Measurements from ENCODE around the gene TXNDC11. TPM values are rescaled to one million over a fixed set of nuclear protein-coding genes. Genes with fewer than 3 reads are reported as not detected.

The TXNDC11 gene
- total RNA-seq, 1 experiment from 2014 or later = 23.7 TPM

DNA sequence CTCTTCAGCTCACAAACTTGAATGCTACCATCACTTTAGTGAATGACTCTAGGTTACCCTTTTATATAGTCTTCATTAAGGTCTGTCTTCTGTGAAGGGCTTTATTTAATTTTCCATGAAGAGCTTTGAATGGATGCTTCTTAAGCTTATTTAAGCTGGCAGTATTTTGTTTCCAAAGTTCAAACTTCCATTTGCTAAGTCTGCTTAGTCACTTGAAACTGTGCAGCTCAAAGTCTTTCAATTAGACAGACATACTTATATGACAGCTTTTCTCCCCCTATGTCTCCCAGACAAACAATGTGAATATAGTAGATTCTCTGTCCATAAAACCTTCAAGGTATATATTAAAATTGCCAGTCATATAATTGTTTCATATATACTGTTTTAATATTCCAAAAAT lies 23.5 kb downstream of the TXNDC11 start:
- no peak for DNase-seq (ENCODE audit: low spot score)

- DNase-seq (ENCODE audit: low spot score) = no peak
Observed at GRCh38 chr16:11717811-11718210, 24.8 kb downstream of the TXNDC11 start.

DNA sequence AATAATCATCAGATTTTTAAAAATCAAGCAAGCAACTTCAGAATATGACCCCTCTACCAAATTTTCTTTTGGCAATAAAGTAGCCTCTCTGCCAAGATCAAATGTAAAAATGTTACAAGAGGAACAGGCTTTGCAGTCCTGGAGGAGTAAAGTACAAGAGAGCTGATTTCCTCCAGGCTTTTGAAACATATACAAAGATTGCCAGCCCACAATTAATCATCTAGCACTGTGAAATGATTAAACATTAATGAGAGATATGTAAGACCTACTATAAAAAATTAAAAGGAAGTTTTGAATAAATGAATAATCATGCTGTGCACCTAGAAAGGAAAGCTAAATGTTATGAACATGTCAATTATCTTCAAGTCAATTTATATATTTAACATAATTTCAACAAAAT lies 26.3 kb downstream of the TXNDC11 start:
- DNase-seq (ENCODE audit: low spot score) = no peak

DNA sequence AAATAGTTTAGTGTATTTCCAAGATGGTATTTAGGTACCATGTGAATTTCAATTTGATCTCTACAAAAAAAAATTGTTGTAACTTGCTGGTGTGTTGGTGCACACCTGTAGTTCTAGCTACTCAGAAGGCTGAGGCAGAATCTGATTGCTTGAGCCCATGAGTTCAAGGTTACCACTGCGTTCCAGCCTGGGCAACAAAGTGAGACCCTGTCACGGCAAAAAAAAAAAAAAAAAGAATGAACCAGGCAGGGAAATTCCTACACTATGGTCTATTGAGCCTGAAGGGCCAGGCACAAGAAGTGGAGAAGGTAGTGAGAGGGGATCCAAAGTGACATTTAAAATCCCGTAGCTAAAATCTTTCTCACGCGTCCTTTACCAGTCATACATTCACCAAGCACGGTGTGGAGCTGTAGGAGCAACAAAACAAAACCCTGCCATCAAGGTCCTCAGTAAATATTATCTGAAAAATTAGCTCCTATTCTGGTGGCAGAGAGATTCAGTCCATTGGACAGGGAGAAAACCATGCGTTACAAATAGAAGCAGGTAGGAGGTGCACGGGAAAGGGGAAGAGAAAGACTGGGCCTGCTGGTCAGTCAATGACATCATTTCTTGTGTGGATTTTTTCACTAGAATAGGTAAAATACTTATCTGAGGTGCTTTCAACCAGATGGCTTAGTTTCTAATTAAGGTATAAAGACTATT lies 27.3 kb downstream of the TXNDC11 start:
- DNase-seq (ENCODE audit: low spot score) = no peak

DNA sequence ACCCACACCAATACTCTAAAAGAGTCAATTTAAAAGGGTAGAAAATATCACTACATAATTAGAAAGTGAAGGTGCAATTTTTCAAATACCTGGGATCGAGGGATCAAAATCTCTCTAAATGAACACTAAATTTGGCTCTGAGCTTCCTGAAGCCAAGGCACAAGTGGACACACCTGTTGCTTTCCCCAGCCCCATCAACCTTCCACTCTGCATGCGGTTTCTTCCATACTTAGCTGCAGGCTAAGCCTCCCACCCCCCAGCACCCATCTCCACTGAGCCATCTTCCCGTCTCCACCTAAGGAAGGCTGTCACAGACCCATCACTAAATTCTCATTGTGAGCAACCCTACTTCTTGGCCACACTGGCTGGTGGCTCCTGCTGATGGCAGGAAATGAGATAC lies 30.5 kb downstream of the TXNDC11 start:
- no peak for DNase-seq (ENCODE audit: low spot score)

DNA sequence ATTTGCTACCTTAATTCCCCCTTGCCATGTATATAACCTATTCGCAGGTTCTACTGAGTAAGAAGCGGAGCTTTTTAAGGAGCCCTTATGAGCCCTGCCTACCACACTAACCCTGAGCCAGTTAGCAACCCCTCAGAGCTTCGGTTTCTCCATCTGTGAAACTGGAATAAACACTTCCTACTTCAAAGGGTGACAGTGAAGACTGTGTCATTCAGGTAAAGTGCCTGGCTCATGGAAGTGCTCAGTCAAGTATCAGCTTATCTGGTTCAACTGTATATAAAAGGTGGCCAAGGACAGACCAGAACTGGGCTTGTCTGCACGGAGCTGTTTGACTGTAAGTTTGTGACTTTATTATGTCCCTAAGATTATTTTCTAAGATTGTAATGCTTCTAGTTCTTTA lies 31.0 kb downstream of the TXNDC11 start:
- DNase-seq (ENCODE audit: low spot score) = no peak

- no peak for DNase-seq (ENCODE audit: low spot score)
Observed at GRCh38 chr16:11708421-11708820, 34.2 kb downstream of the TXNDC11 start.

GRCh38 chr16:11707679-11708197 lies 34.9 kb downstream of the TXNDC11 start:
- no peak for DNase-seq (ENCODE audit: low spot score)

DNA sequence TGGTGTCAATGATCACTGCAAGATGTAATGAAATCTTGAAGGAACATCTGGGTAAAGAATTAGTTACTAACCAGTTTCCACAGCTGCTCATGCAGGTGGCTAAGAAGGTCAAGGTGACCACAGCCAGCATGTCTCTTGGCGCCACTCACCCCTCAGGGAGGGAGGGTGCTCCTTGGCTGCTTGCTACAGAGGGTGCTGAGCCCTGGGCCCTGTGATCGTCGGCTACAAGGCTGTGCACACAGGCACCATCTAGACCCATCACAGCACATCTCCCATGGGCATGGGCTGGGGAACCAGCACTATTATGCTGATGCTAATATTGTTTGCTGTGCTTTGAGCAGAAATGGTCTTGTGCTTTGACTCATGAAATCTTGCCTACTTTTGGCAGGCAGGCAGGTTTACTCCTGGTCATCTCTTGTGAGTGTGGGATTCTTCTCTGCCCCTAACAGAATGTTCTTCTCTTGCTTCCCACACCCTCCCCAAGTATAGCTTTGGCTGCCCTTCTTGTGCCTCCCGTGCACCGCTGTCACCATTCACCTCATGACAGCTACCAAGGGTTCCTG lies 36.4 kb downstream of the TXNDC11 start:
- no peak for DNase-seq (ENCODE audit: low spot score)

DNA sequence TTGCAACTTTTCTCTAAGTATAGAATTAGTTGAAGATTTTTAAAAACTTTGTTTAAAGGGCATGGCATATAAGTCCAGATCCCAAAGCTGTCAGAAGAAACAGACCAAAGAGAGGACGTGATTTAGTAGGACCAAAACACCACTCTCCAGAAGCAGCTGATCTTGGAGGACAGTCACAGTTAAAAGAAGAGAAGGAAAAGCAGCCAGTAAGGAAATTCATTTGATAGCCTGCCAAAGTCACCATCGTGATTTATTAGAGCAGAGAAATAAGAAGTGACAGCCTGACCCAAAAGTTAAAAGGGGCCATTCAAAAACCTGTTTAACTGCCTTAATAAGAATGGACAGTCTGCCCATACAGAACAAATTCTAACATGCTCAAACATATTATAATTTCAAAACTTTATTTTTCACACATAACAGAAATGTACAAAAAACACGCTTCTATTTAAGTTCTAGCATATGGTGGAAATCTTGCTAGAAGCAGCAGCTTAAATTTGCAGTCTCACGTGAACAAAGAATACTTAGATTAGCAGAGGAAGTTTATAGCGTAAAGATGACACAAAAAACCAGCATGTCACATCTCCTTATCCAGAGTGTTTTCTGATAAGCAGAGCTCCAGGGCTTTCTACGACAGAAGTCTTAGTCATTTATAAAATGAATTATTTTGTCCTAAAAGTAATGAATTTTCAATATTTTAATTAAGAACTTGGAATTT lies 37.2 kb downstream of the TXNDC11 start:
- DNase-seq (ENCODE audit: low spot score) = no peak

GRCh38 chr16:11700264-11701029 lies 42.2 kb downstream of the TXNDC11 start:
- no peak for DNase-seq (ENCODE audit: low spot score)

DNA sequence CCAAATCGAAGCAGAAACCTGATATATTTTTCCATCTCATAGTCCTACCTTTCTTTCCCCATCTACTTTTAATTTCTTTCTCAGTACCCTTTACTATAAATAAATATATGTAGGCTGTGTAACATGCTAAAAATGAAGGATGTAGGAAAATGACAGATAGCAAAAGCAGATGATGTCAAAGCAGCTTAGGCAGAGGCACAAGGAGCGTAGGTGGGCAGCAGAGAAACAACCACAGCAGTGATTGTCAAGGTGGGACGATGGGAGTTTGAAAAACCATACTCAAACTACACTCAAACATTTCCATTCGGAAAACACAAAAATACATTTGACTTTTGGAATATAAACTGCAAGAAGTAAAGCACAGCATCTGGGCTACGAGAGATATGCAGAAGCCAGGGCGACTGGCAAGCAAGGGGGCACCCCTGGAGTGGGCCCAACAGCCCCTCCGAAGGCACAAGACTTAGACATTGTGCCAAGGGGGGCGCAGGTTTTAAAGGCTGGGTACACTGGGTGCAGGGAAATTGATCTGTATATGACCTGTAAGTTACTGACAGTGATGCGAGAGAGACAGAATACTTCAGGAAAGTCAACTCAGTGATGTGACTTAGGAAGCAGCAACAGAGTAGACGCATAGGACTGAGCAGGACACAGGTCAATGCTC lies 43.3 kb downstream of the TXNDC11 start:
- DNase-seq (ENCODE audit: low spot score) = no peak

DNA sequence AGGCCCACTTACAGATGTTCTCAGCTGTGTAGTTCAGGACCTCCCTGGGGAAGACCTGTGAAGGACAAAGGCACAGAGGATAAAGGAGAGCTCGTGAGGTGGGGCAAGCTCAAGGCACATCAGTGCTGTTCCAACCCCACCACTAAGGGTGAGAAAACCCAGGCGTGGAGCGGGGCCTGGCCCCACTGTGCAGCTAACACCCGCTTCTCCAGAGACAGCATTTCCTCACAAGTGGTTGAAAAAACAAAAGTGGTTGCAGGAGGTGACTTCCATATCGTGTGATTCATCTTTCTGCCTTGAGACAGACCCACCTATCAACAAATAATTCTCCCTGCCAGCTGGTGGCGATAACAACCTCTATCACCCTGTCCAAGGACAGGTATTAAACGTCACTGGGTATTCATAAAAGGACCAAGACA lies 44.4 kb downstream of the TXNDC11 start:
- no peak for DNase-seq (ENCODE audit: low spot score)

- DNase-seq (ENCODE audit: low spot score) = no peak
Observed at GRCh38 chr16:11697319-11697718, 45.3 kb downstream of the TXNDC11 start.

- no peak for DNase-seq (ENCODE audit: low spot score)
Observed at GRCh38 chr16:11696266-11697012, 46.2 kb downstream of the TXNDC11 start.

- DNase-seq (ENCODE audit: low spot score) = no peak
Observed at GRCh38 chr16:11692651-11693050, 50.0 kb downstream of the TXNDC11 start.

- DNase-seq (ENCODE audit: low spot score) = no peak
Observed at GRCh38 chr16:11692171-11692570, 50.5 kb downstream of the TXNDC11 start.

DNA sequence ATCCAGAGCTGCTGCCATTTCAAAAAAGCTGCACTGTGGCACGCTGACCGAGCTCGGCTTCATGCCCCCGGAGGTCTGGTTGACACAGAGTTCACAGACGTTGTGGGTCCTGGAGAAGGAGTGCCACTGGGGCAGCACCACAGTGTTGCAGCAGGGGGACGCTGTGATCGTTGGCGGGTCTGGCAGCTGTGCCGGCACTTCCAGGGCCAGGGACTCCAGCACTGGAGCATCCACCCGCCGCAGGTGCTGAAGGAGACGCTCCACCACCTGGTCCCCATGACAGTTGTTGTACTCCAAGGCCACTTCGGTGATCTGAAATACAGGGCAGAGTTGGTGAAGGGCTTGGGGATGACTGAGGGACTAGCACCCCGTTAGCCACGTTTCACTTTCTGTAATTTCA lies 50.9 kb downstream of the TXNDC11 start:
- no peak for DNase-seq (ENCODE audit: low spot score)

DNA sequence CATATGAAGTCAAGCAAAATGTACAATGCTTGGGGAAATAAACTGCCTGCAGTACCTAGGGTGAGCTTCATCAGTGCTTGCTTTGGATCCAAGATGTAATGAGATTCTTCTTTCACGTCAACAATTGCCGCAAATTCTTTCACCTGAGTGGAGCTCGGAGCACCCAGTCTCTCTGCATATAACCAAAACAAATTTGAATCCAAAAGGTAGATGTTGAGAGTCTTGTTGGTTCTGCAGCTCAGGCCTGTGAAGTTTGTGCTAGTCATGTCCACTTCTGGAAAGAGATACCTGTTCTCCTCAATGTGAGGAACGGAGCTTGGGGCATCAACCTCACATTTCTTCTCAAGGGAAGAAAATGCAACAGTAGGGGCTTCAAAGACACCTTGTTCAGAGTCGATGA lies 51.4 kb downstream of the TXNDC11 start:
- no peak for DNase-seq (ENCODE audit: low spot score)

GRCh38 chr16:11689031-11689840 lies 53.4 kb downstream of the TXNDC11 start:
- no peak for DNase-seq (ENCODE audit: low spot score)
